ENCODE results near the gene KLF13. TPM values are rescaled to one million over a fixed set of nuclear protein-coding genes. Genes with fewer than 3 reads are reported as not detected.

The KLF13 gene
- total and polyA plus RNA-seq, 2 donors (not counting 1 experiment from before 2014, with no cell fraction given) = 39.6 to 42.9 TPM

DNA sequence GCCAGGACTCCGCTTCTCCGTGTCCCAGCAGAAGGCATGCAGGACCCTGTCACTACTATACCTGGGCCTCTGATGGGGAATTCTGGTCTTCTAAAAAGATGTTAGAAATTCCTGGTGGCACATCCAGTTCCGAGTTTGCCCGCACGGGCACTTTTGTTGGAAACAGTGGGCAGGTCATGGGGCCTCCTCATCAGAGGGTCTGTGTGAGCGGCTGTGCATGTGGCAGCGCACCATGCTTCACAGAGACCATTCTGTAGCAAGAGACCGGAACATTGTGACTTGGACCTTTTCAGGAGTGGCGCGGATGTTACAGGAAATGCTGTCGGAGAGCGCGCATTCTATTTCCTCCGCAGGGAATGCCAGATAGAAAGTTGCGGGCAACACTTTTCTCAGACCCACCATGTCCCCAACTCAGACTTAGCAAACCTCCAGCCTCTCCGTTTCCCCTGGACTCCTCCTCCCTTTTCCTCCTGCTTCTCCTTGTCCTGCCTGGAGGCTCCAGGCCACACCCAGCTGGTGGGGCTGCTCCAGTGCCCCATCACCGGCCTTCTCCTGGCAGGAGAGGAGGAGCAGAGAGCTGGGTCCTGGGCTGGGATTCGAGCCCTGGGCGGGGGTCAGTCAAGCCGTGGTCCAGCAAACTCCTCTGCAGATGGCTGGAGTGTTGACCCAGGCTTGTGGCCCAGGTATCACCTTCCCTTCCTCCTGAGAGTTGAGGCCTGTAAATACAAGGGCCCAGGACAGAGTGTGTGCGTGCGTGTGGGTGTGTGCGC is 46.6 kb downstream of the KLF13 start:
- Histone ChIP-seq H2AFZ (ENCODE audit: low read length) (no peak overlapping the region), H3K9me3 (ENCODE audit: control insufficient read depth, insufficient read depth, low read depth, low read length) (no peaks in the 10 kb centered on the region), H3K4me3 (replicated peaks in 1 of 4; ENCODE audit: control extremely low read depth in 1 of 4, insufficient read depth in 1 of 4, low read depth in 3 of 4, low read length in 4 of 4) (no peak overlapping the region), H3K79me2 (ENCODE audit: control insufficient read depth, insufficient read depth, low read length) (peaks cover 12% of the 10 kb centered on the region), H3K27ac (ENCODE audit: insufficient read depth, low read length) (no peak overlapping the region), H3K4me2 (ENCODE audit: extremely low read depth, insufficient read depth, low read length) (no peak overlapping the region), H3K36me3 (ENCODE audit: control insufficient read depth, insufficient read depth, low read length) (peaks cover 4% of the 10 kb centered on the region), H3K9ac (ENCODE audit: insufficient read depth, low read length) (no peak overlapping the region), H3K27me3 (ENCODE audit: control insufficient read depth, insufficient read depth, low read length) (no peaks in the 10 kb centered on the region), H4K20me1 (ENCODE audit: control insufficient read depth, extremely low read depth, insufficient read depth, low read length) (no peaks in the 10 kb centered on the region), H3K4me1 (ENCODE audit: control insufficient read depth, extremely low read depth, insufficient read depth, low read length) (peaks cover 5% of the 10 kb centered on the region)
- no peak for DNase-seq (ENCODE audit: low read depth in 2 of 2)
- no peak for TF ChIP-seq EZH2 (IDR thresholded peaks at IDR 0.05; ENCODE audit: low read length, missing control alignments)
- TF ChIP-seq, protein P1, sequence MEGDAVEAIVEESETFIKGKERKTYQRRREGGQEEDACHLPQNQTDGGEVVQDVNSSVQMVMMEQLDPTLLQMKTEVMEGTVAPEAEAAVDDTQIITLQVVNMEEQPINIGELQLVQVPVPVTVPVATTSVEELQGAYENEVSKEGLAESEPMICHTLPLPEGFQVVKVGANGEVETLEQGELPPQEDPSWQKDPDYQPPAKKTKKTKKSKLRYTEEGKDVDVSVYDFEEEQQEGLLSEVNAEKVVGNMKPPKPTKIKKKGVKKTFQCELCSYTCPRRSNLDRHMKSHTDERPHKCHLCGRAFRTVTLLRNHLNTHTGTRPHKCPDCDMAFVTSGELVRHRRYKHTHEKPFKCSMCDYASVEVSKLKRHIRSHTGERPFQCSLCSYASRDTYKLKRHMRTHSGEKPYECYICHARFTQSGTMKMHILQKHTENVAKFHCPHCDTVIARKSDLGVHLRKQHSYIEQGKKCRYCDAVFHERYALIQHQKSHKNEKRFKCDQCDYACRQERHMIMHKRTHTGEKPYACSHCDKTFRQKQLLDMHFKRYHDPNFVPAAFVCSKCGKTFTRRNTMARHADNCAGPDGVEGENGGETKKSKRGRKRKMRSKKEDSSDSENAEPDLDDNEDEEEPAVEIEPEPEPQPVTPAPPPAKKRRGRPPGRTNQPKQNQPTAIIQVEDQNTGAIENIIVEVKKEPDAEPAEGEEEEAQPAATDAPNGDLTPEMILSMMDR (conservative IDR thresholded peaks at IDR 0.05 in 1 of 2, IDR thresholded peaks at IDR 0.05 in 1 of 2; ENCODE audit: low read depth in 1 of 2, low read length in 2 of 2) = no peak

DNA sequence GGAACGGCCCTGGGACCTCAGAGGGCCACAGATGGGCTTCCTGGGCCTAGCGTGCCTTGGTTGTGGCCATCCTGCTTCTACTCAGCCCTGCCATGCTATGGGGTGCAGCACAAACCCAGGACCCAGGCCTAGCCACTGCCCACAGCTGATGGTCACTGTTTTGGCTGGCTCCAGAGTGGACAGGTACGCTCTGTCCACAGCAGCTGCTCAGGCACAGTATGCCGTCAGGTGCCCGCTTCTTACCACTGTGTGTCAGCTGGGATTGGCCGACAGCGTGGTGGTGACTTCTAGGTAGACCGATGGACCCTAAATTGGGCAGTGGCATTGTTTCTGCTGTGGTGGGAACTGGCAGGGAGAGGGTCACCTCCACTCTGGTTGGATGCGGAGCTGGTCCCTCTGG is 47.3 kb downstream of the KLF13 start:
- H3K36me3 ChIP-seq (ENCODE audit: control insufficient read depth, insufficient read depth, low read length) = peaks cover 4% of the 10 kb centered on the region
- H2AFZ ChIP-seq (ENCODE audit: low read length) = no peak overlapping the region
- H3K4me2 ChIP-seq (ENCODE audit: extremely low read depth, insufficient read depth, low read length) = no peak overlapping the region
- no peaks in the 10 kb centered on the region for H4K20me1 ChIP-seq (ENCODE audit: control insufficient read depth, extremely low read depth, insufficient read depth, low read length)
- H3K4me3 ChIP-seq (replicated peaks in 1 of 4; ENCODE audit: control extremely low read depth in 1 of 4, insufficient read depth in 1 of 4, low read depth in 3 of 4, low read length in 4 of 4) = no peak overlapping the region
- no peaks in the 10 kb centered on the region for H3K9me3 ChIP-seq (ENCODE audit: control insufficient read depth, insufficient read depth, low read depth, low read length)
- H3K9ac ChIP-seq (ENCODE audit: insufficient read depth, low read length) = no peak overlapping the region
- H3K79me2 ChIP-seq (ENCODE audit: control insufficient read depth, insufficient read depth, low read length) = peaks cover 12% of the 10 kb centered on the region
- TF ChIP-seq EZH2 (IDR thresholded peaks at IDR 0.05; ENCODE audit: low read length, missing control alignments) = no peak
- TF ChIP-seq, protein P1 (conservative IDR thresholded peaks at IDR 0.05 in 1 of 2, IDR thresholded peaks at IDR 0.05 in 1 of 2; ENCODE audit: low read depth in 1 of 2, low read length in 2 of 2) = no peak
- no peak for DNase-seq (ENCODE audit: low read depth in 2 of 2)
- no peak overlapping the region for H3K27ac ChIP-seq (ENCODE audit: insufficient read depth, low read length)
- H3K4me1 ChIP-seq (ENCODE audit: control insufficient read depth, extremely low read depth, insufficient read depth, low read length) = peaks cover 5% of the 10 kb centered on the region
- no peaks in the 10 kb centered on the region for H3K27me3 ChIP-seq (ENCODE audit: control insufficient read depth, insufficient read depth, low read length)

DNA sequence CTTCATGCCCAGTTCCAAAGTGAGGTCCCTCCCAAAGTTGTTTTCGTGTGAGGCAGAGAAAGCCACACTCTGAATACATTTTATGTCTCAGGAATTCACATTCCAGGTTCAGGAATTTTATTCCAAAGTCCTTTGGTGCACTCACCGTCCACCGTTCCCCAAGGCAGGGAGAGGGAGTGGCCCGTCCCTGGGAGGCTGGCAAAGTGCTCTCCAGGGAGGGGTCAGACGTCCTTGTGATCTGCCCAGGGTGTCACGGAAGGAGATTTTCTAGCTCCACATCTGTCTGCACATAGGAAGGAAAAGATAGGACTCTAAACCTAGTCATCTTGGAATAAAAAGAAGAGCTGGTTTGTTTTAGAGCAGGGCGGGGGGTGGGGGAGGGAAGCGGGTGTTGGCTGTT is 47.9 kb downstream of the KLF13 start:
- peaks cover 5% of the 10 kb centered on the region for H3K4me1 ChIP-seq (ENCODE audit: control insufficient read depth, extremely low read depth, insufficient read depth, low read length)
- no peak for DNase-seq (ENCODE audit: low read depth in 2 of 2)
- no peak overlapping the region for H3K27ac ChIP-seq (ENCODE audit: insufficient read depth, low read length)
- no peak for TF ChIP-seq EZH2 (IDR thresholded peaks at IDR 0.05; ENCODE audit: low read length, missing control alignments)
- TF ChIP-seq, protein P1 (conservative IDR thresholded peaks at IDR 0.05 in 1 of 2, IDR thresholded peaks at IDR 0.05 in 1 of 2; ENCODE audit: low read depth in 1 of 2, low read length in 2 of 2) = no peak
- H3K9me3 ChIP-seq (ENCODE audit: control insufficient read depth, insufficient read depth, low read depth, low read length) = no peaks in the 10 kb centered on the region
- H3K36me3 ChIP-seq (ENCODE audit: control insufficient read depth, insufficient read depth, low read length) = peaks cover 4% of the 10 kb centered on the region
- no peak overlapping the region for H3K4me2 ChIP-seq (ENCODE audit: extremely low read depth, insufficient read depth, low read length)
- no peak overlapping the region for H2AFZ ChIP-seq (ENCODE audit: low read length)
- no peak overlapping the region for H3K4me3 ChIP-seq (replicated peaks in 1 of 4; ENCODE audit: control extremely low read depth in 1 of 4, insufficient read depth in 1 of 4, low read depth in 3 of 4, low read length in 4 of 4)
- no peak overlapping the region for H3K9ac ChIP-seq (ENCODE audit: insufficient read depth, low read length)
- no peaks in the 10 kb centered on the region for H4K20me1 ChIP-seq (ENCODE audit: control insufficient read depth, extremely low read depth, insufficient read depth, low read length)
- H3K79me2 ChIP-seq (ENCODE audit: control insufficient read depth, insufficient read depth, low read length) = peaks cover 10% of the 10 kb centered on the region
- no peaks in the 10 kb centered on the region for H3K27me3 ChIP-seq (ENCODE audit: control insufficient read depth, insufficient read depth, low read length)
